GM19397 (cell line): Measurements from ENCODE around the gene TSPEAR.
"Not testable (repeated sequence)": the region's sequence is repeated elsewhere in the genome, so short reads cannot be mapped to it uniquely, and the experiment has no call there.

ENCODE experiments used
- ATAC-seq: cut with Tn5 transposase; IDR thresholded peaks from one replicate; pipeline ENCODE4 v1.9.1; 2021; ENCODE audit warnings: mild to moderate bottlenecking, moderate library complexity; ENCODE audit not compliant: unreplicated experiment

TSPEAR gene

DNA sequence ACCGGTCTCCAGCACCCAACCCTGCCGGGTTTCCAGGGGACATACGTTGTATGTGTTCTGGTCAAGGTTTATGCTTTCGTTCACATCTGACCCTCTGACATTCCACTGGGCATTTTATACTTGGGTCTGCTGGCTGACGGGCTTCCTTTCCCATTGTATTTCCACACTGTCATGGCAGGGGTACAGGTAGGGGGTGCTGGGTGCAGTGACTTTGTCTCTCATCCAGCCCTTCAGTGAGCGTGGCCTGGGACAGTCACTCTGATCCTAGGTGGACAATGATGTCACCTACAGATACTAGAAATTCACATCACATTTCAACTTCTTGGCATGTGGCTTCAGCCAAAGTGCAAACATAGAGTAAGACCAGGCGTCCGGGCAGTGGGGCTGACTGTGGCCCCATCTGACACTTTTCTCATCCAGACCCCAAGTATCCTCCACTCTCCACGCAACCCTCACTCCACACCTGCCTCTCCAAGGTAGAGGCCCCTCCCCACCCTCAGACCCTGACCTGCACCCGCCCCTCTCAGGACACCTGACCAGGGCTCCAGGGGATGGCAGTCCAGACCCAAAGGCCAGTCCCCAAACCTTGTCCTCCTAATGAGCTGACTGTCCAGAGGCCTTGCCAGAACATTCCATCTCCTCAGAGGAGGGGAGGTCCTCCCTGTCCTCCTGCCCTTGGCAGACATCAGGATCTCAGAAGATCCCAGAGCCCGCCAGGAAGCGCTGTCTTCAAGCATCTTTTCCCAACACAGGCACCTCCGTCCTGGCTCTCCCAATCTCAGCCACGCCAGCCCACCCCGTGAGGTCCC lies 75.0 kb downstream of the TSPEAR start:
- ATAC-seq: no peak

DNA sequence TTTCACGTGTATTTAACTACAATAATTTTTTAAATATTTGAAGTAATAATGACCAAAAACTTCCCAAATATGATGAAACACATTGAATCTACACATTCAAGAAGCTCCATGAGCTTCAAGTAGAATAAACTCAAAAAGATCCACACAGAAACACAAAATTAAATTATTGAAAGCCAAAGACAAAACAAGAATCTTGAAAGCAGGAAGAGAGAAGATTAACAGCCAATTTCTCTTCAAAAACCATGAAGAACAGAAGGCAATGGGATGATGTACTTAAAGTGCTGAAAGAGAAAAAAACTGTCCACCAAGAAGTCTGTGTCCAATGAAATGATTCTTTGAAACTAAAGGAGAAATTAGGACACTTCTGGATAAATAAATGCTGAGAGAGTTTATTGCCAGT lies 79.3 kb downstream of the TSPEAR start:
- no peak for ATAC-seq

DNA sequence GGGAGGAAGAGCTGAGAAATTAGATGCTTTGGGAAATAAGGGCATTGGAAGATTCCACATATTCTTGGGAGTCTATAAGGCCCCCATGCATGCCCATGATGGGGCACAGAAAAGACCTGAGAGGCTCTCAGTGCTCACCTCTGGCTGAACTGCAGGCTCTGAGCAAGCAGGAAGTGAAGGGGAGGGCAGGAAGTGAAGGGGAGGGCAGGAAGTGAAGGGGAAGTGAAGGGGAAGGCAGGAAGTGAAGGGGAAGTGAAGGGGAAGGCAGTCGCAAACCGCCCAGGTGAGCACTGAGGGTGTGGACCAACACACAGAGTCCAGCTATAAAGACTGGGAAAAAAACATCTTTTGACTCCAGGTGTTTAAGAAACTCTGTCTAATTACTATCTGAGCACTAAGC lies 80.9 kb downstream of the TSPEAR start:
- no peak for ATAC-seq

DNA sequence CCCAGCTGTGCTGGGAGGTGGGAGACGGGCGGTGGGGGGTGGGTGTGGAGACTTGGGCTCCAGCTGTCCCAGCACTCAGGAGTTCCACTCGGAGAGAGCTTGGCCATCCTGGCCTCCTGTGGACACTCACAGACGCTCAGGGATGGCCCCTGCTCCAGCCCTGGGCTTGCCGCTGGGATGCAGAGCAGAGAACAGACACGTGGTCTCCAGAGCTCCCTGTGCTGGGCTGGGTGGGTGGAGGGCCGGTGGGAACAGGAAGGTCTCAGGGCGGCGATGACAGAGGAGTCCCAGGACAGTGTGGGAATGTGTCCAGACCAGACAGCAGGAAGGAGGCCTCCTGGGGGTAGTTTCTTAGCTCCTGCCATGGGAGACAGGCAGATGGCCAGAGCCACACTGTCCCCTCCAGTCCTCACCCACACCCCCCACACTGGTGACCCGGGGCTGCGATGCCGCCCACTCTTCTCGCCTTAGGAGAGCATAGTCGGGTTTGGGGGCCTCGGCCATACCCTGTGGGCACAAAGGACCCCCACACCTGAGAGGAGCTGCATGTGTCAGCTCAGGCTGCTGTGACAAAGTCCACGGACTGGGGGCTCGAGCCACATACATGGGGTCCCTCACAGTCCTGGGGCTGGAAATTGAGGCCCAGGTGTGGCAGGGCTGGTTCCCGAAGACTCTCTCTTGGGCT lies 82.5 kb downstream of the TSPEAR start:
- ATAC-seq: no peak

DNA sequence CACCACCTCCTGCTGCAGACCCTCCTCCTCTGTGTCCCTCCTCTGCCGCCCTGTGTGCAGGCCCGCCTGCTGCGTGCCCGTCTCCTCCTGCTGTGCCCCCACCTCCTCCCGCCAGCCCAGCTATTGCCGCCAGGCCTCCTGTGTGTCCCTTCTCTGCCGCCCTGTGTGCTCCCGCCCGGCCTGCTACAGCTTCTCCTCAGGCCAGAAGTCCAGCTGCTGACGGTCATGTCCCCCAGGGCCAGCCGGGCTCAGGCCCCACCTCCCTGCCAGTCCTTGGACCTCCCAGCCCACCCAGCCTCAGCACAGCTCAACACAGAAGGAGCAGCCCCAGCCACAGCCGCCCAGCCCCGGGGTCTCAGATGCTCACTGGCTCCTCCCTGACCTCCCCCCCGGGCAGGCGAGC lies 83.5 kb downstream of the TSPEAR start:
- not testable (repeated sequence) for ATAC-seq

DNA sequence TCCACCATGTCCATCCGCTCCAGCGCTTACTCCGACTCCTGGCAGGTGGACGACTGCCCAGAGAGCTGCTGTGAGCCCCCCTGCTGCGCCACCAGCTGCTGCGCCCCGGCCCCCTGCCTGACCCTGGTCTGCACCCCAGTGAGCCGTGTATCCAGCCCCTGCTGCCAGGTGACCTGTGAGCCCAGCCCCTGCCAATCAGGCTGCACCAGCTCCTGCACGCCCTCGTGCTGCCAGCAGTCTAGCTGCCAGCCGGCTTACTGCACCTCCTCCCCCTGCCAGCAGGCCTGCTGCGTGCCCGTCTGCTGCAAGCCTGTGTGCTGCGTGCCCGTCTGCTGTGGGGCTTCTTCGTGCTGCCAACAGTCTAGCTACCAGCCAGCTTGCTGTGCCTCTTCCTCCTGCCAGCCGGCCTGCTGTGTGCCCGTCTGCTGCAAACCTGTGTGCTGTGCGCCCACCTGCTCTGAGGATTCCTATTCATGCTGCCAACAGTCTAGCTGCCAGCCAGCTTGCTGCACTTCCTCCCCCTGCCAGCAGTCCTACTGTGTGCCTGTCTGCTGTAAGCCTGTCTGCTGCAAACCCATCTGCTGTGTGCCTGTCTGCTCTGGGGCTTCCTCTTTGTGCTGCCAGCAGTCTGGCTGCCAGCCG lies 84.1 kb downstream of the TSPEAR start:
- not testable (repeated sequence) for ATAC-seq

DNA sequence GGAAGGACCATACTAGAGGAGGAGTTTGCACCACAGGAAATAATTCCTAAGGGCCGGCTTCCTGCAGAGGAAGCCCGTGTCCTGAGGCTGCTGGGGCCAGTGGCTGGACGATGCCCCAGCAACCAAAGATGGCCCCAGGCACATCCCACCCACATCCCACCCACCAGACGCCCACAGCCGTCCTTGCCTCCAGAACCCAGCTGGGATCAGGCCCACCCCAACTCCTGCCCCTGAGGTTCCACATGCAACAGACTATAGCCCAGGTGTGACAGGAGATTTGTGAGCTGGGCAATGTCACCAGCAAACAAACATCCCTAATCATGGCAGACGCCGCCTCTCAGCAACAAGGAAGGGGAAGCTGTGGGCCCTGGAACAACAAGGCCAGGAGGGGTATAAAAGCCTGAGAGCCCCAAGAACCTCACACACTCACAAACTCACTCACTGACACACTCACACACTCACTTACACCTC lies 84.7 kb downstream of the TSPEAR start, which contains the start of gene KRTAP10-9:
Gene KRTAP10-9 (plus strand): TSS at position 421 of the 471 bp plus-strand sequence. CDS start 79 bp downstream, outside the sequence.
- no peak for ATAC-seq

DNA sequence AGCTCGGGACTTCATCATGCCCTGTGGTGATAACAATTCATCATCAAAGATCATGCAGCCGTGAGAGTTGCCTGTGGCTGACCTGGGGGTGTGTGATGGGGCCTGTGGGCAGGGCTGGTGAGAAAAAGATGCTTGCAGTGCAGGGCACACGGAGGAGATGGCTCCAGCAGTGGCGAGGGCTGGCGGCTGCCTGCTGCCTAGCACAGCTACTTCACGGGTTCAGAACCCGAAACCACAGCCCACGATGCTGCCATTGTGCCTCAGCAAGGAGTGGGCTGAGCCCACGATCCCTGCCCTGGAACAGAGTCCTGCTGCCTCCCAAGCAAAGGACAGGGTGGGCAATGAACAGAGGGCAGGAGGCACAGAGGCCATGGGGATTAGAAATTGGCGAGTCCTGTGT lies 85.1 kb downstream of the TSPEAR start:
- no peak for ATAC-seq

DNA sequence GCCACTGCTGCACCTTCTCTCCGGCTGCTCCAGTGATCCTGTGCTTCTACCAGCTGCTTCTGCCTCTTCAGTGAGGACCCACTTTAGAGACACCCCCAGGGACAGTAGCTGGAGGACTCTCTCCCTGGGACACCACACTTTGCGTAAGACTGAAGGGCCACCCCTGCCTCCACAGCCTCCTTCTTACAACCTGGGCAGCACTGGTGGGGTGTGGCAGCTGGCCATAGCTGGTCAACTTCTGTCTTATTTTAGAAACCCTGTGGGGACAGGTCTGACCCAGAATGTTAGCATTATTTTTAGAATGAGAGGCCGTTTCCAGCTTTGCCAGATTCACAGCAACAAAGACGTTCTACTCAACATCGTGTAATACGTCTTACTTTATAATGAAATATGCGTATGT lies 85.6 kb downstream of the TSPEAR start:
- ATAC-seq: no peak

DNA sequence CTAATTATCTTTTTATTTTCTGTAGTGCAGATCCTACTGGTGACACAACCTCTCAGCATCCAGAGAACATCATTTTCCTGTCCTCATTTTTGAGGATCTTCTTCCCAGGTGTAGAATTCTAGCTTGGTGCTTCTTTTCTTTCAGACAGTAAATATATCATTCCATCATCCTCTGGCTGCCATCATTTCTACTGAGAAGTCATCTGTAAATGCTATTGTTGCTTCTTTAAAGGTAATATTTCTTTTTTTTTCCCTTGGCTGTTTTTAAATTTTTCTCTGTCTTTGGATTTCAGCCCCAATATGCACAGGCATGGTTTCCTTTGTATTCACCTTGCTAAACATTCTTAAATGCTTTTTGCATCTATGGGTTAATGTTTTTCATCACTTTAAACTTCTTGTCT lies 87.8 kb downstream of the TSPEAR start:
- no peak for ATAC-seq

DNA sequence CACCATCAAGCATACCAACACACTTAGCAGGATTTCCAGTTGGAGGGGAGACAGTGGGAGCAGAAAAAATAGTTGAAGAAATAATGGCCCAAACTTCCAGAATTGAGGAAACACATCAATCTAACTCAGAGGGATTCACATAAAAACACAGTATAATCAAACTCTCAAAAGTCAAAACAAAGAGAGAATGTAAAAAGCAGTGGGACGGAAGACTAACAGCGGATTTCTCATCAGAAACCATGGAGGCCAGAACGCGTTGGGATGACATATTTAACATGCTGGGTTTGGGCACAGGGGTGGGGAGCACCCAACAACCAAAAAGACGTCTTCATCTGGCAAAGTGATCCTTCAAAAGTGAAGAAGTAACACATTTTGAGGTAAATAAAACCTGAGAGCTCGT lies 91.5 kb downstream of the TSPEAR start:
- ATAC-seq: no peak

DNA sequence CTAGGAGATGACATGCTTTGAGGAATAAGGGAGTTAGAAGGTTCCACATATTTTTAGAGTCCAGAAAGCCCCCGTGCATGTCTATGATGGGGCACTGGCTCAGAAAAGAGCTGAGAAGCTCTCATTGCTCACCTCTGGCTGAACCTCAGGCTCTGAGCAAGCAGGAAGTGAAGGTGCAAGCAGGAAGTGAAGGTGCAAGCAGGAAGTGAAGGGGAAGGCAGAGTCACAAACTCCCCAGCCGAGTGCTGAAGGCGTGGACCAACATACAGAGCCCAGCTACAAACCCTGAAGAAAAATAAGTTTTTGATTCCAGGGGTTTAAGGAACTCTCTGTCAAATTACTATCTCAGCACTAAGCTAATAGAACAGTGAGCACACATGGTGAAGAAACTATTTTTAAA lies 92.5 kb downstream of the TSPEAR start:
- no peak for ATAC-seq

DNA sequence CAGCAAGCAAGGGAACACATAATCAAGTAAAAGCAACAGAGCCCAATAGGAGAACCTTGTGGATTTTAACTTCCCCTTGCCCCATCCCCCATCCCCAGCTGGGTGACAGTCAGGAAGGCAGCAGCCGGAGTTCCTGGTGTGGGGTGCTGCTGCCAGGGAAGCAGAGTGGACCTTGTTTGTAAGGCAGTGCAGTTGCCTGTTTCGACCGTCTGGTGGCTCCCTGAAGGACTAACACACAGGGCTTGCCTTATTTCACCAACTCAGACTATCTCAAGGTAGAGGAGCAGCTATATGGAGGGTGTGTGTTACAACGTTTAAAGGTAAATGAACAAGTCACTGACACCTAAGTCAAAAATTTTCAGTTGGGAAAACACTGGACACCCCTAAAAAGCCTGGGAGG lies 92.9 kb downstream of the TSPEAR start:
- no peak for ATAC-seq

DNA sequence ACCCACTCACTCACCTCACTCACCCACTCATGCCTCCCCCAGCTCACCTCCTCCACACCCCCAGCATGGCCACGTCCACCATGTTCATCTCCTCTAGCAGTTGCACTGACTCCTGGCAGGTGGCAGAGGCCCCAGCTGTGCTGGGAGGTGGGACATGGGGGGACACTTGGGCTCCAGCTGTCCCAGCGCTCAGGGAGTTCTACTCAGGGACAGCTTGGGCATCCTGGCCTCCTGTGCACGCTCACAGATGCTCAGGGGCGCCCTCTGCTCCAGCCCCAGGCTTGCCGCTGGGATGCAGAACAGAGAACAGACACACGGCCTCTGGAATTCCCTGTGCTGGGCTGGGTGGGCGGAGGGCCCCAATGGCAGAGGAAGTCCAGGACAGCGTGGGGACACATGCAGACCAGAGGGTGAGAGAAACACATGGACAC lies 94.3 kb downstream of the TSPEAR start:
- no peak for ATAC-seq

DNA sequence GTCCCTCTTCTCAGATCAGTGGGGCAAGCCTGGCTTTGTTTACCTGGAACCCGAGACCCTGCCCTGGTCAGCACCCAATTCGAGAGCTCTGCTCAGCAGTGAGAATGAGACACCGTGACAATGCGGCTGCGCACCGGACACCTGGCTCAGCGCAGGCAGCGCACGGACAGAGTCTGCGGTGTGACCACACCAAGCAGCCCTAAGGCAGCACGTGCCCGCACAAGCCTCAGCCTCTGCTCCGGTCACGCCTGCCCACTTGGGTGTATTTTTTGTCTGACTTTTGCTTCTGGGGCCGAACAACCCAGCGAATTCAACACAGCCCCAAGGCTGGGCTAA lies 94.8 kb downstream of the TSPEAR start:
- ATAC-seq: no peak

DNA sequence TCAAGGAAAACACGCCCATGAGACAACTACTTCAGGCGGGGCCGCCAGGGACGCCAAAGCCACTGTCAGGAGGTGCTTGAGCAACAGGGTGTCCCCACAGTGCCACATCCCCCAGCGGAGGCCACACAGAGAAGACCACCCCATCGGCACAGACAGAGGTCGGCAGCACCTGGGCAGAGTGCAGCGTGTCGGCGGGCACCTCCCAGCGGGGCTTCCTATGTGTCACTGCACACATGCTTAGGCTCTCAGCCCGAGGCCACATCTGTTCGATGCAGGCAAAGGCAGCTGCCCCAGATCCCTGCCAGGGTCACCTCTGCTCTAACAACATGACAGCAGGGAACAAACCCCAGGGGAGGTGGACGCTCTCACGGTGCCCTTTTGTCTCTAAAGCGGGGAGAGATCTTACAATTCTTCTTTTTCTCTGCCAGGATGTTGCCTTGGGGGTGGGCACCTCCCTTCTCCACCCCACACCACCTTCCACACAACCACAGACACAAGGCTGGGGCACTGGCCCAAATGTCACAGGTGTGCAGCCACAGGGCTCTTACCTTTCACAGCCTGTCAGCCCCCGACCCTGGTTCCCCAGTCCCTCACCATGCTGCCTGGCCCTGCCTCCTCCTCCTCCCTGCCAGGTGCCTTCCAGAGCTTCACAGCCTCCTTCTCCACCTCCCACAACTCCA lies 95.3 kb downstream of the TSPEAR start:
- ATAC-seq: no peak

DNA sequence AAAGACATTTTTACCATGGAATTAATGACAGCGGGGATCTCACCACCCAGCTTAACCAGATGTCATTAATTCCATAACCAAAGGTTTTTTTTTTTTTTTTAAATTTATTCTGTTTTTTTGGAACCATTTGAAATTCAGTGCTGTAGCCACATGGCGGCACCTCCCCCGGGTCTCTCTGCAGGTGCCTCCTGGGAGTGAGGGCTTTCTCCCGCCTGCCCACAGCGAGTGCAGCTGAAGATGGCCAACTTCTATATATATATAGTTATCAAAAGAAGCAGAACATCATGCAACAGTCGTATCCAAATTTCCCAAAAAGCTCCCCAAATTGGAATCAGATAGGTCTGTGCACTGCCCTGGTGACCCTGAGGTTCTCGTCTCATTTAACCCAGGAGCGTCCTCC lies 95.9 kb downstream of the TSPEAR start:
- ATAC-seq: no peak

DNA sequence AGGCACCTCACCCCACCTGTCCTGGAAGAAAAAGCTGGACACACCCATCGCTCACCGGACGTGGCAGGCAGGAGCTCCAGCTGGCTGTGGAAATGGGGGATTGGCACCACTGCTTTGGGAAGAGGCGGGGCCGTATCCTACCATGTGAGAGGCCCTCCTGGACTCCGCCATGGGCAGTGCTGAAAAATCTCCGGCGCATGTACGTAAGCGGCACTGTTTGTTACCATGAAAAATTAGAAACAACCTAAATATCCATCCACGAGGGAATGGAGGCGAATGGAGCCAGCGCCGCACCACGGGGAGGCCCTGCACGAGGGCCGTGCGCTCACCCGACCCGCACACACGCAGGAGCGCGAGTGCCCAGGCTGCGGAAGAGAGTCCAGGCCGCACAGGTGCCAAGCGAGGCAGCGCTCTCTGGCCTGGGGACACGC lies 96.4 kb downstream of the TSPEAR start:
- ATAC-seq: no peak

DNA sequence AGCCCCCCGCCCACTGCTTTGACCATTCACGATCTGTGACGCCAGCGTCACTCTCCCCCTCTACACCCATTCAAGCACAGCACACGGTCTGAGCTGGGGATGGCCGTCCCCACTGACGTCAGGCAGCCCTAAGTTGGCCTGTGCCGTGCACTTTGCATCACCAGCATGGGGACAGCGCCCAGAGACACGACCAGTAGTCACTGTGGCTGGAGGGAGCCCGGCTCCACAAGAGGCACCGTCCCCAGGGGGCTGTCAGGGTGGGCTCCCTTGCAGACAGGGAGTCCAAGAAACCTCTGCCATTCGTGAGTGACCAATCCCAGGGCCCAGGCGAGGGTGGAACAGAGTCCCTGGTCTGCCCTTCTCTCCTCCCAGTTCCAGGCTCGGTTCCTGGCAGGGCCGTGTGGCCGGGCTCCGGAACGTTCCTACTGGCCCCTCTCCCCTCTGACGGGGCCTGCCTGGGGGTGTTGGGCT lies 97.2 kb downstream of the TSPEAR start:
- no peak for ATAC-seq

DNA sequence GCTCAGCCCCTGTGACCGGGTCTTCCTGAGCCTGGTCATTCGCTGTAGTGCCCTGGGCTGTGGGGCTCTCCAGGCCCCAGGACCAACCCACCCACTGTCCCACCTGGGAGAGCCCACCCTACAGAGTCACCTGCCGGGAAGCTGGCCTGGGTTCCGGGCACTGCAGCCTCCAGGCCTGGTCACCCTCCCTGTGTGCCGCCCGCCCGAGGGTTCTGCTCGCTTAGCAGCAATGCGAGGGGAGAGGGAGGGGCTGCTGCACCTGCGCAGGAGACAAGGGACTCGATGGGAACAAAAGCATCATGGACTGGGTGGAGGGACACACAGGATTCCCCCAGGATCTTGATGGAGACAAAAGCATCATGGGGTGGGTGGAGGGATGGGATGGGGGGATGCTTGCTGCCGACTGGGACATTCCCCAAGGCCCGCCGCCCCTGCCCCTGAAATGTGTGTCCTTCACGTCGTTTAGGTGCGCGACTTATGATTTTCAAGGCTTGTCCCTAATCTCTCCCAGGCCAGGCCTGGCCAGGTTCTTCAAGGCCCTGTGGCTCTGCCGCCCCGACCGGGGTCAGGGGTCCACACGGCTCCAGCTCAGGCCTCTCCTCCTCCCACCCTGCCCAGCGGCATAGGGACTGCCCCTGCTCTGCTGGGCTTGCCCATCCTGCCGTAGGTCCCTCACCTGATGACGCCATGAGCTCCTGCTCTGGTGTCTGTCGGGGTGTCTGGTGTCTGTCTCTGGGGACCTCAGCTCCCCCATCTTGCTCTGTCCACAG lies 97.8 kb downstream of the TSPEAR start:
- no peak for ATAC-seq
